HEK293T (cell line): Measurements from ENCODE around the gene CELF5.

Source experiments
- ARNT ChIP-seq: fragments of 450-650 bp; IDR thresholded peaks from 2 replicates; pipeline ENCODE4 v1.6.1; 2017; ENCODE audit warnings: mild to moderate bottlenecking
- BHLHE40 ChIP-seq: fragments of 450-650 bp; IDR thresholded peaks from 2 replicates; pipeline ENCODE4 v1.6.1; 2016; ENCODE audit warnings: mild to moderate bottlenecking, moderate library complexity, borderline replicate concordance
- CTBP1 ChIP-seq: fragments of 450-650 bp; IDR thresholded peaks from 2 replicates; pipeline ENCODE4 v1.6.1; 2016; ENCODE audit warnings: borderline replicate concordance
- ELF4 ChIP-seq: fragments of 450-650 bp; IDR thresholded peaks from 2 replicates; pipeline ENCODE4 v1.6.1; 2017; ENCODE audit warnings: antibody characterized with exemption
- FOXK2 ChIP-seq: fragments of 450-650 bp; IDR thresholded peaks from 2 replicates; pipeline ENCODE4 v1.6.1; 2016; ENCODE audit warnings: mild to moderate bottlenecking
- HDGF ChIP-seq: fragments of 450-650 bp; IDR thresholded peaks from 2 replicates; pipeline ENCODE4 v1.6.1; 2017; ENCODE audit warnings: antibody characterized with exemption, borderline replicate concordance
- LEF1 ChIP-seq: fragments of 450-650 bp; IDR thresholded peaks from 2 replicates; pipeline ENCODE4 v1.6.1; 2017; ENCODE audit warnings: mild to moderate bottlenecking, borderline replicate concordance
- NFRKB ChIP-seq: fragments of 450-650 bp; IDR thresholded peaks from 2 replicates; pipeline ENCODE4 v1.6.1; 2016; ENCODE audit warnings: mild to moderate bottlenecking, moderate library complexity
- SP1 ChIP-seq: fragments of 450-650 bp; IDR thresholded peaks from 2 replicates; pipeline ENCODE4 v1.6.1; 2017
- SUZ12 ChIP-seq: fragments of 450-650 bp; IDR thresholded peaks from 2 replicates; pipeline ENCODE4 v1.6.1; 2016; ENCODE audit warnings: mild to moderate bottlenecking
- TARDBP ChIP-seq: fragments of 450-650 bp; IDR thresholded peaks from 2 replicates; pipeline ENCODE4 v1.6.1; 2016
- ZNF384 ChIP-seq: fragments of 450-650 bp; IDR thresholded peaks from 2 replicates; pipeline ENCODE4 v1.6.1; 2016

DNA sequence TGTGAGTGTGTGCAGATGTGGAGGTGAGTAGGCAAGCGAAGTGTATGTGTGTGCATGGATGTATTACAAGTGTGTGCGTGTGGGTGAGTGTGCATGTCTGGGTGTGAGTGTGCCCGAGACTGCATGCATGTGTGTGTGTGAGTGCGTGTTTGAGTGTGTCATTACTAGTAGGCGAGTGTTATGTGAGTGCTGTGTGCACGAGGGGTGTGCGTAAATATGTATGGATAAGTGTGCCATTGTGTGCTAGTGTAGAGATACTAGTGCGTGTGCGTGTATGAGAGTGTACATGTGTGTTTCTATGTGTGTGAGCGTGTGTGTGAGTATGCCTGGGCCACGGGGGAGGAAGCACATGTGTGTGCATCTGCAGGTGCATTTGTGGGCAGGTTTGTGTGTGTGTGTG is 53.8 kb downstream of the CELF5 start:
- TF ChIP-seq HDGF (no peak), ZNF384 (no peak), BHLHE40 (no peak), FOXK2 (no peak), SUZ12 (no peak), ELF4 (no peak), LEF1 (no peak), CTBP1 (no peak), NFRKB (no peak), ARNT (no peak), SP1 (no peak), TARDBP (no peak)
